Sciatic nerve (tissue), 2 donors: ENCODE results near the gene CD55. TPM values are rescaled to one million over a fixed set of nuclear protein-coding genes. Genes with fewer than 3 reads are reported as not detected.

ENCODE experiments used
- ATAC-seq: fragments of 200-7000 bp; cut with Tn5 transposase; one replicate; pipeline ENCODE4 v1.9.1; 2020; ENCODE audit warnings: mild to moderate bottlenecking, moderate library complexity
- DNase-seq: peaks from one replicate; pipeline ENCODE4 v3.0.0-alpha.2; 2020; ENCODE audit warnings: low spot score
- intact Hi-C: fragments of 100-400 bp; cut with DNase I; formaldehyde crosslinking; loops from one replicate; pipeline ENCODE4 v1.14.2; 2022
- total RNA-seq: library from RNA; stranded (reverse); fragmentation: NEBNext Ultra II Directional; extraction: Animal tissue kit (Norgen Biotek cat#: 25700); gene quantifications from one replicate; pipeline ENCODE4 v1.2.1, GENCODE V29; 2021
- donor health status: DM: no; HTN: no; CAD: no.
- donor health status: DM: no; HTN: no; CAD: no.

The CD55 gene
- total RNA-seq, 1 donor from 2014 or later = 152 TPM

- intact Hi-C loops = no loop called here
- no peak for DNase-seq
- no peak for ATAC-seq
These were observed 77.5 kb downstream of the CD55 start for GRCh38 chr1:207398986-207399385.

GRCh38 chr1:207401578-207401977 is 80.1 kb downstream of the CD55 start:
- intact Hi-C loops = no loop called here
- DNase-seq (no peak), ATAC-seq (no peak)

- intact Hi-C loops = no loop called here
- ATAC-seq (no peak), DNase-seq (no peak)
These were observed 81.3 kb downstream of the CD55 start for GRCh38 chr1:207402744-207403143.

- intact Hi-C loops = no loop called here
- ATAC-seq (peak; percentile 79), DNase-seq (no peak)
These were observed 83.5 kb downstream of the CD55 start for GRCh38 chr1:207404849-207405525.

- DNase-seq (no peak), ATAC-seq (no peak)
- intact Hi-C loops = no loop called here
These were observed 84.3 kb downstream of the CD55 start for GRCh38 chr1:207405814-207406213.

- ATAC-seq (no peak), DNase-seq (no peak)
- intact Hi-C loops = no loop called here
These were observed 86.3 kb downstream of the CD55 start for GRCh38 chr1:207407655-207408260.

Other genes starting within 250 kb of the CD55 start
- 1.8 TPM for gene C4BPB, start 232.8 kb upstream of the CD55 start, total RNA-seq
- 0.27 TPM for gene C4BPA, start 217.4 kb upstream of the CD55 start, total RNA-seq
- gene CR2, start 132.7 kb downstream of the CD55 start, total RNA-seq = 0.27 TPM
- 30.1 TPM for gene CR1, start 174.5 kb downstream of the CD55 start, total RNA-seq